Natural killer cell (primary cell): ENCODE results near the gene ERMP1. TPM values are rescaled to one million over a fixed set of nuclear protein-coding genes. Genes with fewer than 3 reads are reported as not detected.
A peak's percentile ranks its signal among the peaks of the same experiment; 100 is the strongest.

Experiments used
- ATAC-seq, 3 donors: fragments of 150-1000 bp in 2 of 3; fragments of 200-7000 bp in 1 of 3; cut with Tn5 transposase; 1 replicate in 1 of 3; 2 replicates in 2 of 3; pipeline ENCODE4 v1.10.0; 2021; ENCODE audit warnings: mild to moderate bottlenecking in 2 of 3, moderate library complexity in 2 of 3
- DNase-seq, 2 donors: peaks; one replicate each; pipeline versions ENCODE4 v3.0.0 to v3.0.0-alpha.2; 2013 to 2021; ENCODE audit warnings: mixed read lengths in 1 of 2
- H3K27ac ChIP-seq: one replicate; pipeline ENCODE4 v1.5.1; 2013; ENCODE audit warnings: mild to moderate bottlenecking, low read length
- H3K27me3 ChIP-seq: one replicate; pipeline ENCODE4 v1.6.1; 2013; ENCODE audit warnings: low read length; ENCODE audit not compliant: control insufficient read depth, insufficient read depth
- H3K36me3 ChIP-seq: one replicate; pipeline ENCODE4 v1.6.1; 2013; ENCODE audit warnings: low read length; ENCODE audit not compliant: control insufficient read depth, insufficient read depth
- H3K4me1 ChIP-seq: one replicate; pipeline ENCODE4 v1.6.1; 2013; ENCODE audit warnings: low read length; ENCODE audit not compliant: control insufficient read depth, insufficient read depth
- H3K4me3 ChIP-seq: one replicate; pipeline ENCODE4 v1.5.1; 2013; ENCODE audit warnings: low read length
- H3K9me3 ChIP-seq: one replicate; pipeline ENCODE4 v1.6.1; 2013; ENCODE audit warnings: low read length; ENCODE audit not compliant: control insufficient read depth, insufficient read depth
- H3K27ac Mint-ChIP-seq, 2 donors: one replicate each; pipeline ENCODE4 v1.8.0; 2022; ENCODE audit warnings: mild to moderate bottlenecking in 2 of 2, mixed read lengths in 2 of 2, moderate library complexity in 1 of 2
- H3K27me3 Mint-ChIP-seq, 2 donors: one replicate each; pipeline ENCODE4 v1.8.0; 2022; ENCODE audit warnings: low read depth in 2 of 2, mixed read lengths in 2 of 2
- H3K36me3 Mint-ChIP-seq: one replicate; pipeline ENCODE4 v1.8.0; 2022; ENCODE audit warnings: mixed read lengths
- H3K4me1 Mint-ChIP-seq, 2 donors: one replicate each; pipeline ENCODE4 v1.8.0; 2022; ENCODE audit warnings: mixed read lengths in 2 of 2
- H3K4me3 Mint-ChIP-seq: one replicate; pipeline ENCODE4 v1.8.0; 2022; ENCODE audit warnings: mild to moderate bottlenecking, moderate library complexity, mixed read lengths
- H3K9me3 Mint-ChIP-seq, 2 donors: one replicate each; pipeline ENCODE4 v1.8.0; 2022; ENCODE audit warnings: mixed read lengths in 2 of 2
- WGBS: methylation state at CpG from one replicate; pipeline ENCODE4 v1.1.7; 2013; ENCODE audit warnings: missing lambda C conversion rate; ENCODE audit not compliant: insufficient coverage; 5-methylcytosine and 5-hydroxymethylcytosine counted together
- intact Hi-C: fragments of 100-400 bp; cut with micrococcal nuclease; formaldehyde crosslinking; loops from one replicate; pipeline ENCODE4 v1.14.2; 2022
- total RNA-seq, 4 donors: library from RNA; stranded (reverse); fragments of 120-200 nt in 1 of 4; gene quantifications; one replicate each; pipeline versions ENCODE4 v1.2.3 to v1.2.4, GENCODE V29; 2013 to 2022
- TF ChIP-seq, protein P1 (sequence below): fragments of 200-600 bp; IDR thresholded peaks from one replicate; pipeline ENCODE4 v1.8.0; 2022; ENCODE audit warnings: antibody characterized with exemption

ERMP1 gene
- total RNA-seq, 3 donors from 2014 or later (not counting 1 experiment from before 2014, with no cell fraction given) = 24.7 to 52.0 (median 29.3) TPM

DNA sequence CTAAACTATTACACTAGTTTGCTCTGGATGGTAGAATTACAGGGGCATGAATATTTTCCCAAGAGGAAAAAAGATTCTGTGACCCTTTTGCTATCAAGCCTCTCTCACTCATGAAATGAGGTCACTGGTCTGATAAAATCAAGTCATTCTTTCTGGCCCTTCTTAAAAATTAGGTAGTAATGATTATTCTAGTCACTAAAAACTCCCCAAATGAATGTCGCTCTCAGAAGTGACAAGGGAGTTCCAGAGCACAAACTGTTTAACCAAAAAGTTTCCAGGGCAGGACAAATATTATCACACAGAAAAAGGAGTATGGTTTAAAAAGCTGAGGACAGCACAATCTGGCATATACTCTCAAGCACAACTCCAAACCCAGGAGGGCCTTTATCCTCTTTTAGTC is 12.5 kb downstream of the ERMP1 start:
- peak overlapping the region; percentile 21 to 29 for H3K27ac Mint-ChIP-seq
- H3K4me1 ChIP-seq = no peaks in the 10 kb centered on the region
- intact Hi-C loops = no loop called here
- no peak overlapping the region for H3K4me3 ChIP-seq
- peaks cover 12% of the 10 kb centered on the region for H3K36me3 Mint-ChIP-seq
- H3K9me3 Mint-ChIP-seq = no peaks in the 10 kb centered on the region
- TF ChIP-seq, protein P1, sequence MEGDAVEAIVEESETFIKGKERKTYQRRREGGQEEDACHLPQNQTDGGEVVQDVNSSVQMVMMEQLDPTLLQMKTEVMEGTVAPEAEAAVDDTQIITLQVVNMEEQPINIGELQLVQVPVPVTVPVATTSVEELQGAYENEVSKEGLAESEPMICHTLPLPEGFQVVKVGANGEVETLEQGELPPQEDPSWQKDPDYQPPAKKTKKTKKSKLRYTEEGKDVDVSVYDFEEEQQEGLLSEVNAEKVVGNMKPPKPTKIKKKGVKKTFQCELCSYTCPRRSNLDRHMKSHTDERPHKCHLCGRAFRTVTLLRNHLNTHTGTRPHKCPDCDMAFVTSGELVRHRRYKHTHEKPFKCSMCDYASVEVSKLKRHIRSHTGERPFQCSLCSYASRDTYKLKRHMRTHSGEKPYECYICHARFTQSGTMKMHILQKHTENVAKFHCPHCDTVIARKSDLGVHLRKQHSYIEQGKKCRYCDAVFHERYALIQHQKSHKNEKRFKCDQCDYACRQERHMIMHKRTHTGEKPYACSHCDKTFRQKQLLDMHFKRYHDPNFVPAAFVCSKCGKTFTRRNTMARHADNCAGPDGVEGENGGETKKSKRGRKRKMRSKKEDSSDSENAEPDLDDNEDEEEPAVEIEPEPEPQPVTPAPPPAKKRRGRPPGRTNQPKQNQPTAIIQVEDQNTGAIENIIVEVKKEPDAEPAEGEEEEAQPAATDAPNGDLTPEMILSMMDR = no peak
- H3K27me3 Mint-ChIP-seq = no peaks in the 10 kb centered on the region
- peaks cover 25 to 29% of the 10 kb centered on the region in 2 donors for H3K4me1 Mint-ChIP-seq
- ATAC-seq (no peak), DNase-seq (no peak)
- WGBS = 80% methylated on average over 1 of the region's 1 CpG
- no peak overlapping the region for H3K4me3 Mint-ChIP-seq
- no peak overlapping the region for H3K27ac ChIP-seq
- no peaks in the 10 kb centered on the region for H3K9me3 ChIP-seq
- no peaks in the 10 kb centered on the region for H3K27me3 ChIP-seq
- H3K36me3 ChIP-seq = peaks cover 61% of the 10 kb centered on the region

- H3K9me3 ChIP-seq = no peaks in the 10 kb centered on the region
- H3K4me3 ChIP-seq = no peak overlapping the region
- Mint-ChIP-seq H3K4me1 (peaks cover 29 to 32% of the 10 kb centered on the region in 2 donors), H3K9me3 (no peaks in the 10 kb centered on the region), H3K4me3 (no peak overlapping the region), H3K36me3 (peaks cover 9% of the 10 kb centered on the region), H3K27ac (no peak overlapping the region), H3K27me3 (no peaks in the 10 kb centered on the region)
- no peak for DNase-seq
- H3K27ac ChIP-seq = no peak overlapping the region
- H3K27me3 ChIP-seq = no peaks in the 10 kb centered on the region
- peaks cover 3% of the 10 kb centered on the region for H3K4me1 ChIP-seq
- intact Hi-C loops = no loop called here
- whole genome bisulfite sequencing = 97% methylated on average over 4 of the region's 6 CpGs
- no peak for ATAC-seq
- H3K36me3 ChIP-seq = peaks cover 58% of the 10 kb centered on the region
- TF ChIP-seq, protein P1 = no peak
These were observed 13.7 kb downstream of the ERMP1 start for GRCh38 chr9:5819174-5819573.

DNA sequence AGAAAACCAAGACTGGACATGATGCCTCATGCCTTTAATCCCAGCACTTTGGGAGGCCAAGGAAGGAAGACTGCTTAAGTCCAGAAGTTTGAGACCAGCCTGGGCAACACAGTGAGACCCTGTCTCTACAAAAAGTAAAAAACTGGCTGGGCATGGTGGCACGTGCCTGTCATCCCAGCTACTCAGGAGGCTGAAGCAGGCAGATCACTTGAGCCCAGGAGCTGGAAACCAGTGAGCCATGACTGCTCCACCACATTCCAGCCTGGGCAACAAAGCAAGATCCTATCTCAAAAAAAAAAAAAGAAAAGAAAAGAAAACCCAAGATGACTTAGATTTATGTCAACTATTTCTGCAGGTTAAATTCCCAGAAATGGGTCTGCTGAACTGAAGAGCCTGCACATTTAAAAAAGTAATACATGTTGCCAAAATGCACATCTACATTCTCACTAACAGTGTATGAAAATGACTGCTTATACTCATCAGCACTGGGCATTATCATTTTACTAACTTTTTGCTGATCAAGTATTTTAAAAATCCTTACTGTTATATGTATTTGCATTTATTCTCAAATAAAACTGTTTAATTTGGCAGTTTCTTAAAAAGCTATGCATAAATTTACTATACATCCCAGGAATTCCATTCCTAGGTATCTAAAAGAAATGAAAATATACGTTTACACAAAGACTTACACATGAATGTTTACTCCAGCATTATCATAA is 14.3 kb downstream of the ERMP1 start:
- WGBS = 97% methylated on average over 2 of the region's 2 CpGs
- H3K4me3 ChIP-seq = no peak overlapping the region
- H3K27me3 ChIP-seq = no peaks in the 10 kb centered on the region
- intact Hi-C loops = no loop called here
- Mint-ChIP-seq H3K4me3 (no peak overlapping the region), H3K4me1 (peaks cover 32 to 33% of the 10 kb centered on the region in 2 donors), H3K9me3 (no peaks in the 10 kb centered on the region), H3K27ac (peak overlapping the region in 1 of 2 donors; percentile 41), H3K36me3 (peaks cover 9% of the 10 kb centered on the region), H3K27me3 (no peaks in the 10 kb centered on the region)
- ATAC-seq (no peak), DNase-seq (no peak)
- TF ChIP-seq, protein P1 = no peak
- peaks cover 5% of the 10 kb centered on the region for H3K4me1 ChIP-seq
- no peak overlapping the region for H3K27ac ChIP-seq
- H3K36me3 ChIP-seq = peaks cover 56% of the 10 kb centered on the region
- no peaks in the 10 kb centered on the region for H3K9me3 ChIP-seq

- peak overlapping the region; percentile 41 to 56 for H3K27ac Mint-ChIP-seq
- Histone ChIP-seq H3K27ac (no peak overlapping the region), H3K4me3 (no peak overlapping the region), H3K27me3 (no peaks in the 10 kb centered on the region), H3K36me3 (peaks cover 55% of the 10 kb centered on the region), H3K4me1 (peaks cover 5% of the 10 kb centered on the region), H3K9me3 (no peaks in the 10 kb centered on the region)
- no peaks in the 10 kb centered on the region for H3K9me3 Mint-ChIP-seq
- no peak for ATAC-seq
- H3K4me3 Mint-ChIP-seq = no peak overlapping the region
- peaks cover 9% of the 10 kb centered on the region for H3K36me3 Mint-ChIP-seq
- peaks cover 32 to 33% of the 10 kb centered on the region in 2 donors for H3K4me1 Mint-ChIP-seq
- no peaks in the 10 kb centered on the region for H3K27me3 Mint-ChIP-seq
- intact Hi-C loops = no loop called here
- TF ChIP-seq, protein P1 = no peak
- DNase-seq = no peak
- WGBS = 82% methylated on average over 3 of the region's 3 CpGs
These were observed 15.1 kb downstream of the ERMP1 start for GRCh38 chr9:5817862-5818261.
